Activated CD8-positive, alpha-beta T cell treated with anti-CD3 and anti-CD28 coated beads, Interleukin-2, amount 10 ng/mL, durations not matched to agents 7 days and 5 days (primary cell): ENCODE results near the gene GSTM3. TPM values are rescaled to one million over a fixed set of nuclear protein-coding genes. Genes with fewer than 3 reads are reported as not detected.

Experiments
- ATAC-seq: fragments of 150-1000 bp; cut with Tn5 transposase; one replicate; pipeline ENCODE4 v1.10.0; 2021; ENCODE audit warnings: moderate library complexity
- CTCF ChIA-PET: fragments of 350-600 bp; sonication (Branson Sonifier 250); formaldehyde crosslinking; loops from one replicate; lab custom pipeline; 2021; ENCODE audit warnings: antibody characterized with exemption; lab: Charles Lee
- POLR2A ChIA-PET: fragments of 350-600 bp; sonication (Branson Sonifier 250); formaldehyde crosslinking; loops from one replicate; lab custom pipeline; 2021; ENCODE audit warnings: antibody characterized with exemption; lab: Charles Lee
- DNase-seq: peaks from one replicate; pipeline ENCODE4 v3.0.0-alpha.2; 2020
- H3K27ac Mint-ChIP-seq: one replicate; pipeline ENCODE4 v1.8.0; 2021; ENCODE audit warnings: mild to moderate bottlenecking, mixed read lengths
- H3K27me3 Mint-ChIP-seq: one replicate; pipeline ENCODE4 v1.8.0; 2021; ENCODE audit warnings: low read depth, mixed read lengths
- H3K36me3 Mint-ChIP-seq: one replicate; pipeline ENCODE4 v1.8.0; 2021; ENCODE audit warnings: low read depth, mixed read lengths
- H3K4me1 Mint-ChIP-seq: one replicate; pipeline ENCODE4 v1.8.0; 2021; ENCODE audit warnings: low read depth, mixed read lengths
- H3K4me3 Mint-ChIP-seq: one replicate; pipeline ENCODE4 v1.8.0; 2021; ENCODE audit warnings: mild to moderate bottlenecking, mixed read lengths
- H3K9me3 Mint-ChIP-seq: one replicate; pipeline ENCODE4 v1.8.0; 2022; ENCODE audit warnings: mixed read lengths; ENCODE audit not compliant: insufficient read depth
- total RNA-seq, 2 experiments: library from RNA; stranded (reverse); gene quantifications; one replicate each; pipeline ENCODE4 v1.2.3, GENCODE V29; 2021

Gene GSTM3
- 1 to 10 TPM; 5.8 to 7.6 TPM for total RNA-seq

- Mint-ChIP-seq H3K9me3 (no peaks in the 10 kb centered on the region), H3K4me3 (peak within 1 kb of the TSS; percentile 79), H3K27ac (peak within 1 kb of the TSS; percentile 79), H3K36me3 (no peaks in the 10 kb centered on the region), H3K27me3 (peaks cover 22% of the 10 kb centered on the region), H3K4me1 (peaks cover 14% of the 10 kb centered on the region)
- ATAC-seq (no peak), DNase-seq (no peak)
- ChIA-PET POLR2A (no interaction called here), CTCF (interaction anchor here (1.5 to 2.0 kb wide), 3 partner anchors 33 to 244 kb away, joined by 3 to 5 read pairs (median 4); partner anchors contain the start of gene AHCYL1)
Measured at GRCh38 chr1:109740615-109741373, at the start of gene GSTM3. Gene GSTM3, minus strand, starts transcription at chr1:109741038. Its CDS starts 751 bp downstream, at chr1:109740287.

- H3K27me3 Mint-ChIP-seq, result no peaks in the 10 kb centered on the region
- ChIA-PET POLR2A (interaction anchor here (0.9 to 3.4 kb wide), 9 partner anchors 12 to 193 kb away, joined by 3 to 36 read pairs (median 6); partner anchors contain the start of genes CSF1 and GSTM4), CTCF (interaction anchor here (0.6 to 27.2 kb wide), 38 partner anchors 11 to 244 kb away, joined by 3 to 1017 read pairs (median 6); partner anchors contain the start of genes AHCYL1, CSF1, GSTM2 and STRIP1)
- no peak for ATAC-seq
- H3K27ac Mint-ChIP-seq, result peak overlapping the region; percentile 96
- no peaks in the 10 kb centered on the region for H3K9me3 Mint-ChIP-seq
- no peaks in the 10 kb centered on the region for H3K36me3 Mint-ChIP-seq
- H3K4me1 Mint-ChIP-seq, result peaks cover 92% of the 10 kb centered on the region
- H3K4me3 Mint-ChIP-seq, result peak overlapping the region; percentile 42
- DNase-seq, result no peak
Measured at GRCh38 chr1:109790329-109790728, 49.5 kb upstream of the GSTM3 start.

GRCh38 chr1:109789551-109790180 lies 48.8 kb upstream of the GSTM3 start:
- Mint-ChIP-seq H3K36me3 (no peaks in the 10 kb centered on the region), H3K4me3 (no peak overlapping the region), H3K27ac (peak overlapping the region; percentile 96), H3K27me3 (no peaks in the 10 kb centered on the region), H3K4me1 (peaks cover 87% of the 10 kb centered on the region), H3K9me3 (no peaks in the 10 kb centered on the region)
- no peak for ATAC-seq
- POLR2A ChIA-PET, result interaction anchor here (0.7 to 1.5 kb wide), 3 partner anchors 34 to 364 kb away, joined by 5 to 10 read pairs (median 6); partner anchors contain the start of gene CSF1
- DNase-seq, result no peak
- CTCF ChIA-PET, result interaction anchor here (0.7 to 27.2 kb wide), 17 partner anchors 12 to 193 kb away, joined by 3 to 1017 read pairs (median 9); partner anchors contain the start of genes AHCYL1 and CSF1

GRCh38 chr1:109788695-109789521 lies 48.1 kb upstream of the GSTM3 start:
- ChIA-PET CTCF (interaction anchor here (0.7 to 27.2 kb wide), 10 partner anchors 11 to 194 kb away, joined by 3 to 1017 read pairs (median 12); partner anchors contain the start of genes AHCYL1 and CSF1), POLR2A (interaction anchor here (0.7 to 1.1 kb wide), 2 partner anchors 195 to 363 kb away, joined by 3 to 5 read pairs; partner anchors contain the start of gene AHCYL1)
- H3K4me3 Mint-ChIP-seq, result no peak overlapping the region
- no peak for DNase-seq
- no peaks in the 10 kb centered on the region for H3K36me3 Mint-ChIP-seq
- no peaks in the 10 kb centered on the region for H3K27me3 Mint-ChIP-seq
- H3K9me3 Mint-ChIP-seq, result no peaks in the 10 kb centered on the region
- H3K4me1 Mint-ChIP-seq, result peaks cover 81% of the 10 kb centered on the region
- ATAC-seq, result no peak
- peak overlapping the region; percentile 96 for H3K27ac Mint-ChIP-seq

GRCh38 chr1:109787845-109788601 lies 47.2 kb upstream of the GSTM3 start:
- POLR2A ChIA-PET, result interaction anchor here (1.1 kb wide), 1 partner anchor 196 kb away, joined by 3 read pairs; the partner anchor contains the start of gene AHCYL1
- ATAC-seq (no peak), DNase-seq (no peak)
- H3K27ac Mint-ChIP-seq, result peak overlapping the region; percentile 96
- no peaks in the 10 kb centered on the region for H3K9me3 Mint-ChIP-seq
- CTCF ChIA-PET, result interaction anchor here (1.1 to 27.2 kb wide), 5 partner anchors 10 to 194 kb away, joined by 3 to 1017 read pairs (median 96); partner anchors contain the start of genes AHCYL1 and GSTM4
- peaks cover 72% of the 10 kb centered on the region for H3K4me1 Mint-ChIP-seq
- no peaks in the 10 kb centered on the region for H3K36me3 Mint-ChIP-seq
- H3K27me3 Mint-ChIP-seq, result no peaks in the 10 kb centered on the region
- no peak overlapping the region for H3K4me3 Mint-ChIP-seq

- H3K4me3 Mint-ChIP-seq, result no peak overlapping the region
- POLR2A ChIA-PET, result interaction anchor here (1.1 kb wide), 1 partner anchor 197 kb away, joined by 3 read pairs; the partner anchor contains the start of gene AHCYL1
- DNase-seq (no peak), ATAC-seq (no peak)
- H3K27ac Mint-ChIP-seq, result no peak overlapping the region
- H3K36me3 Mint-ChIP-seq, result no peaks in the 10 kb centered on the region
- CTCF ChIA-PET, result interaction anchor here (1.1 to 27.2 kb wide), 4 partner anchors 9 to 195 kb away, joined by 3 to 1017 read pairs (median 88); partner anchors contain the start of genes AHCYL1 and GSTM4
- no peaks in the 10 kb centered on the region for H3K9me3 Mint-ChIP-seq
- H3K4me1 Mint-ChIP-seq, result peaks cover 65% of the 10 kb centered on the region
- H3K27me3 Mint-ChIP-seq, result no peaks in the 10 kb centered on the region
Measured at GRCh38 chr1:109787211-109787844, 46.5 kb upstream of the GSTM3 start.

GRCh38 chr1:109786531-109787021 lies 45.7 kb upstream of the GSTM3 start:
- peaks cover 5% of the 10 kb centered on the region for H3K36me3 Mint-ChIP-seq
- no peaks in the 10 kb centered on the region for H3K27me3 Mint-ChIP-seq
- POLR2A ChIA-PET, result no interaction called here
- H3K4me3 Mint-ChIP-seq, result no peak overlapping the region
- no peaks in the 10 kb centered on the region for H3K9me3 Mint-ChIP-seq
- no peak for DNase-seq
- H3K4me1 Mint-ChIP-seq, result peaks cover 58% of the 10 kb centered on the region
- CTCF ChIA-PET, result interaction anchor here (12.4 to 27.2 kb wide), 2 partner anchors 9 to 196 kb away, joined by 172 to 1017 read pairs; partner anchors contain the start of gene AHCYL1
- ATAC-seq, result no peak
- no peak overlapping the region for H3K27ac Mint-ChIP-seq

DNA sequence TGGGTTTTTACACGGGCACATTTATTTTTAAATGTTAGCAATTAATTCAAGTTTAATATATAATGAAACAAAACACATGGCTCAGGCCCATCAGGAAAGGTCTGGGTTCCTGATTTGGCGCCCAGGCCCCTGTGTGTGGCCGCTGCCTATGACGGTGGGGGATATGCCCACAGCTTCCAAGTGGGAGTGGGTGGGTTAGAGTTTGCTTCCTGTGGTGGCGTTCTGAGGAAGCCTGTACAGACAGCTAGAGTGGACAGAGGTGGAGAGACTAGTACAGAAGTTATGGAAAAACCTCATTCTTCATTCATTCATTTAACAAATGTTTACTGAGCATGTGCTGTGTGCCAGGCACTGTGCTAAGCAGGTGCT lies 45.3 kb upstream of the GSTM3 start:
- Mint-ChIP-seq H3K27ac (peak overlapping the region; percentile 49), H3K27me3 (no peaks in the 10 kb centered on the region), H3K36me3 (peaks cover 6% of the 10 kb centered on the region), H3K9me3 (peaks cover 1% of the 10 kb centered on the region), H3K4me1 (peaks cover 53% of the 10 kb centered on the region), H3K4me3 (no peak overlapping the region)
- DNase-seq (no peak), ATAC-seq (no peak)
- CTCF ChIA-PET, result interaction anchor here (12.4 to 27.2 kb wide), 2 partner anchors 8 to 196 kb away, joined by 172 to 1017 read pairs; partner anchors contain the start of gene AHCYL1
- POLR2A ChIA-PET, result interaction anchor here (1.2 kb wide), 1 partner anchor 11 kb away, joined by 3 read pairs; no protein-coding TSS in a partner anchor

DNA sequence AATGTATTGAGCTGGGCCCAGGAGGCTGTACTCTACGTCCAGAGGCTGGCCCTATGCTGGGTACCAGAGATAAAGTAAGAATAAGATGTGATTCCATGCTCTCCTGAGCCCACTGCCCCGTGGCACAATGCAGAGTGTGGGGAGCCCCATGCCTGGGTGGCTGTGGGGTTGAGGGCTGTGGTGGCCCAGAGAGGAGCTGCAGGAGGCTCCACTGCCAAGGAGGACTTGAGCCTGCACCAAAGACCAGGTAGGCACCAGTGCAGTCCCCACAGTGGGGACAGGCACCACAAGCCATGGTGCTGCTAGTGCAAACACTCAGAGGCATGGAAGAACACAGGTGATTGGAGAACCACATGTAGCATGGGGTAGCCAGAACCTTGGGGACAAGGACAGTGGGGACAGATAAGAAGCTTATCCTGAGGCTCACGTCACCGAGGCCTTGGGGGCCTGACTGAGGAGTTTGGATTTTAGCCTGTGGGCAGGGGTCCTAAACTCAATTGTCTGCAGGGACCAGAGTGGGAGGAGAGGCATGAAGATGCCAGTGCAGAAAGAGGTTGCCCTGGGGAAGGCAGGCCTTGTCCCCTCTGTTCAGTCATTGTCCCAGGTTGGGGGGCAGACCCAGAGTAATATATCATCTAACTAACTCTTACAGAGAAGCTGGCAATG lies 44.7 kb upstream of the GSTM3 start:
- ATAC-seq (no peak), DNase-seq (no peak)
- ChIA-PET POLR2A (interaction anchor here (1.2 kb wide), 1 partner anchor 11 kb away, joined by 3 read pairs; no protein-coding TSS in a partner anchor), CTCF (interaction anchor here (12.4 to 27.2 kb wide), 2 partner anchors 8 to 197 kb away, joined by 172 to 1017 read pairs; partner anchors contain the start of gene AHCYL1)
- peaks cover 7% of the 10 kb centered on the region for H3K9me3 Mint-ChIP-seq
- H3K27me3 Mint-ChIP-seq, result no peaks in the 10 kb centered on the region
- H3K36me3 Mint-ChIP-seq, result peaks cover 11% of the 10 kb centered on the region
- H3K27ac Mint-ChIP-seq, result peak overlapping the region; percentile 46
- peaks cover 48% of the 10 kb centered on the region for H3K4me1 Mint-ChIP-seq
- H3K4me3 Mint-ChIP-seq, result no peak overlapping the region
